ENCODE results near the gene FSHB. TPM values are rescaled to one million over a fixed set of nuclear protein-coding genes. Genes with fewer than 3 reads are reported as not detected.

The FSHB gene
- polyA plus RNA-seq, 1 donor from 2014 or later: not detected

- Histone ChIP-seq H2AFZ (ENCODE audit: low read depth, low read length) (no peak overlapping the region), H3K79me2 (replicated peaks; ENCODE audit: insufficient read depth, low read length) (no peaks in the 10 kb centered on the region), H3K27ac (ENCODE audit: low read length) (no peak overlapping the region), H3K9ac (ENCODE audit: low read length) (no peak overlapping the region), H3K27me3 (ENCODE audit: insufficient read depth, low read depth, low read length) (no peaks in the 10 kb centered on the region), H3K4me3 (ENCODE audit: low read length) (no peak overlapping the region), H3K9me2 (ENCODE audit: insufficient read depth, low read length) (no peaks in the 10 kb centered on the region), H3K9me3 (ENCODE audit: low read length) (no peaks in the 10 kb centered on the region), H3K36me3 (ENCODE audit: insufficient read depth, low read length) (no peaks in the 10 kb centered on the region), H4K20me1 (ENCODE audit: insufficient read depth) (no peaks in the 10 kb centered on the region), H3K4me2 (ENCODE audit: low read length) (no peak overlapping the region), H3F3A (ENCODE audit: insufficient read depth, low read length, poor library complexity, severe bottlenecking) (no peaks in the 10 kb centered on the region)
- TF ChIP-seq POLR2AphosphoS5 (IDR thresholded peaks at IDR 0.05) (no peak), MXI1 (conservative IDR thresholded peaks at IDR 0.05; ENCODE audit: poor library complexity, severe bottlenecking) (no peak), EZH2 (IDR thresholded peaks at IDR 0.05; ENCODE audit: borderline replicate concordance, insufficient read depth, low read length, poor library complexity, severe bottlenecking) (no peak), TAF1 (IDR thresholded peaks at IDR 0.05; ENCODE audit: low read depth) (no peak), REST (IDR thresholded peaks at IDR 0.05; ENCODE audit: borderline replicate concordance) (no peak), SMC3 (conservative IDR thresholded peaks at IDR 0.05; ENCODE audit: poor library complexity) (no peak), EP300 (conservative IDR thresholded peaks at IDR 0.05; ENCODE audit: poor library complexity, severe bottlenecking) (no peak), CTCF (IDR thresholded peaks at IDR 0.05; ENCODE audit: poor library complexity, severe bottlenecking) (no peak), RAD21 (conservative IDR thresholded peaks at IDR 0.05) (no peak)
Observed at GRCh38 chr11:30225642-30226041, 5.2 kb upstream of the FSHB start.

GRCh38 chr11:30228323-30228884 lies 2.4 kb upstream of the FSHB start:
- Histone ChIP-seq H2AFZ (ENCODE audit: low read depth, low read length) (no peak overlapping the region), H4K20me1 (ENCODE audit: insufficient read depth) (no peaks in the 10 kb centered on the region)

More at GRCh38 chr11:30228323-30228884, 2.4 kb upstream of the FSHB start:
- Histone ChIP-seq H3K9me2 (ENCODE audit: insufficient read depth, low read length) (no peaks in the 10 kb centered on the region), H3K27ac (ENCODE audit: low read length) (no peak overlapping the region), H3K79me2 (replicated peaks; ENCODE audit: insufficient read depth, low read length) (no peaks in the 10 kb centered on the region), H3K27me3 (ENCODE audit: insufficient read depth, low read depth, low read length) (no peaks in the 10 kb centered on the region), H3K4me3 (ENCODE audit: low read length) (no peak overlapping the region), H3K36me3 (ENCODE audit: insufficient read depth, low read length) (no peaks in the 10 kb centered on the region), H3F3A (ENCODE audit: insufficient read depth, low read length, poor library complexity, severe bottlenecking) (no peaks in the 10 kb centered on the region), H3K9me3 (ENCODE audit: low read length) (no peaks in the 10 kb centered on the region), H3K9ac (ENCODE audit: low read length) (no peak overlapping the region), H3K4me2 (ENCODE audit: low read length) (no peak overlapping the region)
- TF ChIP-seq CTCF (IDR thresholded peaks at IDR 0.05; ENCODE audit: poor library complexity, severe bottlenecking) (no peak), EZH2 (IDR thresholded peaks at IDR 0.05; ENCODE audit: borderline replicate concordance, insufficient read depth, low read length, poor library complexity, severe bottlenecking) (no peak), MXI1 (conservative IDR thresholded peaks at IDR 0.05; ENCODE audit: poor library complexity, severe bottlenecking) (no peak), TAF1 (IDR thresholded peaks at IDR 0.05; ENCODE audit: low read depth) (no peak), EP300 (conservative IDR thresholded peaks at IDR 0.05; ENCODE audit: poor library complexity, severe bottlenecking) (no peak), POLR2AphosphoS5 (IDR thresholded peaks at IDR 0.05) (no peak)

Measured in neural cell (in vitro differentiated cells).